Measurements from ENCODE around the gene COQ10B.
"Not testable (repeated sequence)": the region's sequence is repeated elsewhere in the genome, so short reads cannot be mapped to it uniquely, and the experiment has no call there.

The COQ10B gene

DNA sequence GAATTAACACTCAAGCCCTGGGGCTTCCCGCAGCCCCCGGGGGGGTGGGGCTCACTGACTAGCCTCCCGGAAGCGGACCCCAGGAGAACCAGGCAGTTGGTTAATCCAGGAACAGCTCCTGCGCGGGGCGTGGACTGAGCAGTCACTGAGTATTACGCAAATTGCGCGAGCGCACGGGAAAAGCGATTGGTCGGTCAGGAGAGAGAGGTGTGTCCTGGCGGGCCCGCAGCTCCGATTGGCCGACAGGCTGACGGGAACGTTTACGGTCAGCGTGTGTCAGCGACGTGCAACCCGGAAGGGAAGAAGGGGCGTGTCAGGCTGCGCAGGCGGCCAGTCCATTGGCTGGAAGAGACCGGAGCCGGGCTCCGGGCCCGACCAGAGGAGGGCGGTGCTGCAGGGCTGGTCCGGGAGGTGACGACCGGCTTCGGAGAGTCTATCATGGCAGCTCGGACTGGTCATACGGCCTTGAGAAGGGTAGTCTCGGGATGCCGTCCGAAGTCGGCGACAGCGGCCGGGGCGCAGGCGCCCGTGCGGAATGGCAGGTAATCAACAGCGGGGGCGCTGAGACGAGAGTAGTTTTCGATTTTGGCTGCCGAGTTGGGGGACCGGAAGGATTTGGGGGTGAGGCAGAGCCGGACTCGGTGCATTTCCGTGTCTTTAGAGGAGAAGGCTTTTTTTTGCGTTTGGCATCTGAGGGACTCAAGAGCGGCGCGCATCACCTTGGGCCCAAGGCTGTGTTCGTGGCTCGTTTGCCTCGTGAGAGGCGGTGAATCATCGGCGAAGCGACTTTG, at the start of gene COQ10B:
Gene COQ10B, plus strand, starts transcription at position 430 of the 791 bp plus-strand sequence. Its CDS starts 9 bp downstream, at position 439.
- DNase-seq (ENCODE audit: low spot score) = peak; percentile 84

DNA sequence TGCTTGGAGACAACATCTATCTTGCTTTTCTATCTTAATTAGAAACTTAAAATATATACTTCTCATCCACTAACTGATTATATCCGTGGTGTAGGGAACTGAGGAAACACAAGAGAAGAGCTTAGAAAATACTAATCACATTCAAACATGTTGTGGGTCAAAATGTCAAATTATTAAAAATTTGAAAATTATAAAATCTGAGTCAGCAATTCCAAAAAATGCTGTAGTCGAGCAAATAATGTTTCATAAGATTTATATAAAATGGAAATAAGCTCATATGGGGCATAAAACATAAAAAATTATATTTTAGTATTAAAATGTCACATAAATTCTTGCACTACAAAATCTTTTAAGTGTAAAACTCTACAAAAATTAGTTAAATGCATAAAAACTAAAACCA, 47.8 kb upstream of the COQ10B start:
- no peak for DNase-seq (ENCODE audit: low spot score)

DNA sequence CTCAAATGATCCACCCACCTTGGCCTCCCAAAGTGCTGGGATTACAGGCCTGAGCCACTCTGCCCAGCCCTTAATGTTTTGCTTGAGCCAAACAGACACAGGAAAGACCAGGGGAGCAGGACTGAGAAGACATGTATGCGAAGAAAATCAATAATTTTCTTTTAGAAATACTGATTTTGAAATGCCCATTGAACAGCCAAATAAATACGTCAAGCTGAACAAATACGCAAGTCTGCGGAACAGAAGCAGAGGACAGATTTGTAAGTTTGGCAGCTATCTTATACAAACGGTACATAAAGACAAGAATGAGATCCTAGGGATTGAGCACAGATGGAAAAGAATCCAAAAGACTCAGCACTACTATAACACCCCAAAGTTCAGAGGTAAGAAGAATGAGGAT, 39.3 kb upstream of the COQ10B start:
- no peak for DNase-seq (ENCODE audit: low spot score)

DNA sequence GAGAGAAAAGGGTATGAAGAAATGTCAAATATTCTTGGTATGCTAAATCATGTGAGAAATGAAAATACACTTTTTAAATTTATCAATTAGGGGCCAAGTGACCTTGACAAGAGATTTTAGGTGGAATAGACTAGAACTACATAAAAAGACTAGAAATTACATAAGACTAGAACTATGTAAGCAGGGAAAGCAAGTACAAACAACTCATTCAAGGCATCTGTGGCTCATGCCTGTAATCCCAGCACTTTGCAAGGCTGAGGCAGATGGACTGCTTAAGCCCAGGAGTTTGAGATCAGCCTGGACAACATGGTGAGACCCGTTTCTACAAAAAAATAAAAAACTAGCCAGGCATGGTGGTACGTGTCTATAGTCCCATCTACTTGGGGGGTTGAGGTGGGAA, 38.8 kb upstream of the COQ10B start:
- no peak for DNase-seq (ENCODE audit: low spot score)

DNA sequence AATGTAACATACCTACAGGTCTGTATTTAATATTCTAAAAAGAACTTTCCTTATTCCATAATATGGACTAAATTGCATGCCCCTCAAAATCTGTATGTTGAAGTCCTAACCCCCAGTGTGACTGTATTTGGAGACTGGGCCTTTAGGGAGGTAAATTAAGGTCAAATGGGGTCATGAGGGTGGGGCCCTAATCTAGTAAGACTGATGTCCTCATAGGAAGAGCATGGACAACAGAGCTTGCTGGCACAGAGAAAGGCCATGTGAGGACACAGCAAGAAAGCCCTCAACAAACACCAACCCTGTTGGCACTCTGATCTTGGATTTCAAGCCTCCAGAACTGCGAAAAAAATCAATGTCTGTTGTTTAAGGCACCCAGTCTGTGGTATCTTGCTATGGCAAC, 37.1 kb upstream of the COQ10B start:
- DNase-seq (ENCODE audit: low spot score) = no peak

DNA sequence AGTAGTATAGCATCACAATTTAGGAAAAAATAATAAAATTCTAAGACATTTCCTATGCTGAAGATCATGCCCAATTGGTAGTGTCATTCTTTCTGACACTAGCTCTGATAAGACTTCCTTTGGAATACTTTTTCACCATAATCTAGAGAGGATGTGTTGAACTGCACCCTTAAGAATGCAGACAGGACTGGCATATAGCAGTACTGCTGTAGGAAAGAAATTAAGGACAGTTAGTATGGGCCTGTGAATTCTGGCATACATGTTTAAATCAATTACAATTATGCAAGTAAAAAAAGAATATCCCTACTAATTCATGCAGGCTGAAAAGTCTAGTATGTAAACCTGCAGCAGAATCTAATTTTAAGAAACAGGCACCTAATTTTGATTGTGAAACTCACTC, 33.9 kb upstream of the COQ10B start:
- no peak for DNase-seq (ENCODE audit: low spot score)

DNA sequence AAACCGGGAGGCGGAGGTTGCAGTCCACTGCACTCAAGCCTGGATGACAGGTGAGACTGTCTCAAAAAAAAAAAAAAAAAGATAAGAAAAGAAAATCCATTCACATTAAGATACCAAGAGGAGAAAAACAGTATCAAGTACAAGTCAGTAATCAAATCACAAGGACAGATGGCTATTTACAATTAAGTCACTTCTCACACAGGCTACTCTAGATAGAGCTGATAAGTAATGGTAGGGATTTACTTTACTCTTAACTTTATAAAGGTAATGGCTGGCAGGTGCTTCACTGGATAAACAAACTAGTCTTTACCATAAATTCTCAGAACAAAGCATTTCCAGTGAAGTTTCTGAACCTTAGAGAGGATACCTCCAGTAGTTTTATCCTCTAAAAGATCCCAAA, 30.0 kb upstream of the COQ10B start:
- DNase-seq (ENCODE audit: low spot score) = no peak

DNA sequence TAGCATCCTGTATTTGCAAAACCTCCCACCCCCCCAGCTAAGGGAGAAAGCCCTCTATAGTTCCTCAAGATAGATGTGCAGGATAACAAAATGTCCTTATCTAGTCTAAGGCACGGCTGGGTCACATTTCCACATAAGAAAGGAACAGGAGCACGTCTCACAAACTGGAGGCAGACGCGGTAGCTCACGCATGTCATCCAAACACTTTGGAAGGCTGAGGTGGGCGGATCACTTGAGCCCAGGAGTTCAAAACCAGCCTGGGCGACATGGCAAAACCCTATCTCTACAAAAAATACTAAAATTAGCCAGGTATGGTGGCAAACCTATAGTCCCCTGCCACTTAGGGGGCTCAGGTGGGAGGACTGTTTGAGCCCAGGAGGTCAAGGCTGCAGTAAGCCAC, 27.8 kb upstream of the COQ10B start:
- no peak for DNase-seq (ENCODE audit: low spot score)

DNA sequence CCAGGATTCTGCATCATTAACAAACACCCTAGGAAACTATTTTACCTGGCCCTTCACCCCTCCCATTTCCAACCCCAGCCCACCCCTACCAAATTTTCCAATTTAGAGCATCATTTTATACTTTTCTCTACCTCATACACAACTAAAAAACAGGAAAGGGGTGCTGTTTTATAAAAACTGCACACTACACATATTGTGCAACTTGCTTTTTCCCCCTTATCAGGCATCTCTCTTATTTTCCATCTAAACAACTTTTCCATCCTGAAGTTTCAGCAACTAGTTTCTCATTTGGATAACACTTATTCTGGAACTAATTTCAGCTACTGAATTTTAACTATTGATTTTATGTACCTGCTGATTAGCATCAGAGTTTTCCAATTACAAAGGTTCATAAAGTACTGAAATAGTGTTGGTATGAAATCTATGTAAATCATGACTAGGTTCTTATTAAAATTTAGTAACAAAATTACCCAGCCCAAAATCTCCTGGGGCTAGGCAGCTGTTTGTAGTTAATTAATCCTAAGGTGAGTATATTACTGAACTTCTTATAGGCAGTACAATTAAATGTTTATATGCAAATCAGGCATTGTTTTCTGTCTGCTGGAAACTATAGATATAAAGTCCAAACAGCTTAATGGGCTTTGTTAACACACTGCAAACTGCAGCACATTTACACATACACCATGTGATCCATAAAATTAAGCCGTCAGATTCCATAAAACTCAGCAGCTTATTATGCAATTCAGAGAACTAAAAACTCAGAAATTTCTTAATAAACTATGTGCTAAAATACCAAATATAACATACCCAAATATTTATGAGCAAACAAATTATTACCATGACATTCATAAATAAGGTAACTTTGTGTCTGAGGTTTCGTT, 26.4 kb upstream of the COQ10B start:
- DNase-seq (ENCODE audit: low spot score) = no peak

DNA sequence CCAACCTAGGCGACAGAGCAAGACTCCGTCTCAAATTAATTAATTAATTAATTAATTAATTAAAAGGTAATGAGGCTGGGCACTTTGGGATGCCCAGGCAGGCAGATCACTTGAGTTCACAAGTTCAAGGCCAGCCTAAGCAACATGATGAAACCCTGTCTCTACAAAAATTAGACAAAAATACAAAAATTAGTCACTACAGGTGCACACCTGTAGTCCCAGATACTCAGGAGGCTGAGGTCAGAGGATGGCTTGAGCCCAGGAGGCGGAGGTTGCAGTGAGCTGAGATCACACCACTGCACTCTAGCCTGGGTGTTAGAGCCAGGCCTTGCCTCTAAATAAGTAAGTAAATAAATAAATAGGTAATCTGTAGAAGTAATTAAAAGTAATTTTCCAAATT, 25.4 kb upstream of the COQ10B start:
- DNase-seq (ENCODE audit: low spot score) = no peak

DNA sequence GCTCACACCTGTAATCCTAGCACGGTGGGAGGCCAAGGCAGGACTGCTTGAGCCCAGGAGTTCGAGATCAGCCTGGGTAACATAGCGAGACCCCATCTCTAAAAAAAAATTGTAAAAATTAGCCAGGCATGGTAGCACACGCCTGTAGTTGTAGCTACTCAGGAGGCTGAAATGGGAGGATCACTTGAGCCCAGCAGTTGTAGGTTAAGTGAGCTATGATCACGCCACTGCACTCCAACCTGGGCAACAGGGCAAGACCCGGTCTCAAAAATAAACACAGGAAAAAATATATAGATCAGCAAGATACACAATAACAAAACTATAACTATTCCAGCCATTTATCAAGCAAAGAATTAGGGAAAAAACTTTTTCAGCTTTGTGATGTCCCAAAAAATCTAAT, 21.5 kb upstream of the COQ10B start:
- DNase-seq (ENCODE audit: low spot score) = no peak

DNA sequence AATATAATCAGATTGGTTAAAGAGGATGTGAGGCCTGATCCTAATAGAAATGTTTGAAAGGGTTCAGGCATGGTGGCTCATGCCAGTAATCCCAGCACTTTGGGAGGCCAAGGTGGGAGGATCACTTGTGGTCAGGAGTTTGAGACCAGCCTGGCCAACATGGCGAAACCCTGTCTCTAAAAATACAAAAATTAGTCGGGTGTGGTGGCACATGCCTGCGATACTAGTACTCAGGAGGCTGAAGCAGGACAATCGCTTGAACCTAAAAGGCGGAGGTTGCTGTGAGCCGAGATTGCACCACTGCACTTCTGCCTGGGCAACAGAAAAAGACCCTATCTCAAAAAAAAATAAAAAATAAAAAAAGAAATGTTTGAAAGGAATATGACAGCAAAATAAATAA, 20.8 kb upstream of the COQ10B start:
- not testable (repeated sequence) for DNase-seq (ENCODE audit: low spot score)

DNA sequence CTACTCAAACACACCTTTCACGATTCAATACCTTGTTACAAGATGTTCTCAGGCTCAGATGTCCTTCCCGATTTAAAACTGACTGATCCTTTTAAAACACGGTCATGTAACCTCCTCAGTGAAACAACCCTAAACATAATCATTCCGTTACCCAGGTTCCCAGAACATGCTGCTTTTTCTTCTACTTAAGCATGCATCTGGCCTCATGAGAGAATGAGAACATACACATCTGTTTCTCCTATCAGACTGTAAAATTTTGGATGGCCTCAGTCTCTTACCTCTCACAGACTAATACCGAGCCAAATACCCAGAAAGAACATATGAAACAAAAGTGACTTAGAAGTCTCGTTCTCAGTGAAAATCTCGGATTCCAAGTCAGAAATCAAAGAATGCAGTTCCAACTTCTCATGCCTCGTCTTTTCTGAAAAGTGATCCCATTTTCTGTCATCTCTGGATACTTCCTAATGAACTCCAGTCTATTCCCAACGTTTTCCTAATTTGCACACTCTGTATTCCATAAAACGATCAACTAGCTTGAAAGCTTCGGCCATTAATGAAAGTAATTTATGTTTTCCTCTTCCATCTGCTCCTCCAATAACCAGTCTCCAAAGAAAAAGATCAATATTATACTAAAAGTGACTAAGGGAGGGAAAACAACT, 19.4 kb upstream of the COQ10B start:
- no peak for DNase-seq (ENCODE audit: low spot score)

DNA sequence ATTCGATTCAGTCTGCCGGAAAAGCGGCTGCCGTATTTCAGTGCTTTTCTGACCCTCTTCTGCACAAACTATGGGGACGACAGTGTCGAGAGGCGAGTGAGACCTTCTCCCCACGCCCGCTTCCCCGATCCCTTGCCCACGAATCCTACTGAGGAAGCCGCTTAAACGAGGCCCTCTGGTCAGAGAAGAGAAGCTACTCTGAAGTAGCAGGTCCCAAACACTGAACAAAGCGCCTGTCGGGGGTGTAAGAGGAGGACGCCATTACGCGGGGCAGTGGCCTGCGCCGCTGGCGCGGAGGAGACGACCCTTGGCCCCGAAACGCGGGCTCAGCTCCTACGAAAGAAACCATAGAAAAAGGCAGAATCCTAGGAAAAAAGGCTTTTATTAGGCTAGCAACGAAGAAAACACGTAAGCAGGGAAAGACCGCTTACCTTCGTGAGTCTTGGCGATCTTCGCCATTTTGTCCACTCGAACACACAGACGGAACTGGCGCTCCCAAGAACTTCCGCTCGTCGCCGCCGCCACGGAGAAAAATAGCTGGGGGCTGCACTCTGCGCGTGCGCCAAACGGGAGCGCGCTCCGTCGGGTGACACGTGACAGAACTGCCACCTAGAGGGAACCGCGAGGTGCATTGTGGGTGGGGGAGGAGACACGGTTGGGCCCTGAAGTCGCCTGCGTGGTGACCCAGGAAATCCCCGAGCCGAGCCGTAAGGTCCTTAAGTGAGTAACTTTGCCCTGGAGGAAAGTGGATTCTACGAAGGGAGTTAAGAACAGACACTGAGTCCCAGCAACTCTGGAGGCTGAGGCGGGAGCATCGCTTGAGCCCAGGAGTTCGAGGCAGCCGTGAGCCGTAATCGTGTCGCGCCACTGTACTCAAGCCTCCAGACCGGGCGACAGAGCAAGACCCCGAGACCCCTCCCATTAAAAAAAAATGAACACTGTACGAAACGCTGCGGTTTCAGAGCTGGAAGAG, 18.5 kb upstream of the COQ10B start, which contains the start of gene SF3B1:
Gene SF3B1, minus strand, starts transcription at position 488 of the 973 bp plus-strand sequence. Its CDS starts 29 bp downstream, at position 459.
- peak; percentile 91 for DNase-seq (ENCODE audit: low spot score)

DNA sequence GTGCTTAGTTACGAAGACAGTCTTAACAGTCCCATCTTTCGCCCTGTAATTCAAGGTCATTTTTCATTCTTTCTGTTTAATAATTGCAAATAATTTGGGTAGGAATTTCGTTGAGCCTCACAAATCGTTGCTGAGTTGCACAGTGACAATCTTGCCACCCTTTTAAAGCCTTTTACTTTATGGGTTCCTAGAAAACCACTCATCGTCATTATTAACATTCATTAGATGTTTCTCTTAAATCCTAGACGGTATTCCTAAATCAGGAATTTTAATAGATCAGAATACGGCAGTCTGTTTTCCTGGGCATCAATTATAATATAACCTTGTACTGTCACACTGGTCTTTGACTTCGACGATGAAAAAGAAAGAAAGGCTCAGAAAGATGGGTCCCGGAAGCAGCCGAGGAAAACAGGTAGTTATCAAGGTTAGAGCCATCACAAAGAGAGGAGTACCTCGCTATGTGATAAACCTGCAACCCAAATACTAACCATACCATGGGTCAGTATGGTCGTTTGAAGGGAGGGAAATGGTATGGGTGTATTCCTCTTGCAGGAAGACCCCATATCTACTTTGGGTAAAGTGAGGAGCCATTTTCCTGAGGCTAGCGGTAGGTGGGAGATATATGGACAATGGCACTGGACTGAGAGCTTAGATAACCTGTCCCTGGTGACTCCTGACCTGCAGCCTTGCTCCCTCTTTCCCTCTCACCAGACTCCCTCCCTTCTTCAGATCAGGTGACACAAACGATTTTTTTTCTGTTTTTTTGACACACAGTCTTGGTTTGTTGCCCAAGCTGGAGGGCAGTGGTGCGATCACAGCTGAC, 17.5 kb upstream of the COQ10B start:
- no peak for DNase-seq (ENCODE audit: low spot score)

DNA sequence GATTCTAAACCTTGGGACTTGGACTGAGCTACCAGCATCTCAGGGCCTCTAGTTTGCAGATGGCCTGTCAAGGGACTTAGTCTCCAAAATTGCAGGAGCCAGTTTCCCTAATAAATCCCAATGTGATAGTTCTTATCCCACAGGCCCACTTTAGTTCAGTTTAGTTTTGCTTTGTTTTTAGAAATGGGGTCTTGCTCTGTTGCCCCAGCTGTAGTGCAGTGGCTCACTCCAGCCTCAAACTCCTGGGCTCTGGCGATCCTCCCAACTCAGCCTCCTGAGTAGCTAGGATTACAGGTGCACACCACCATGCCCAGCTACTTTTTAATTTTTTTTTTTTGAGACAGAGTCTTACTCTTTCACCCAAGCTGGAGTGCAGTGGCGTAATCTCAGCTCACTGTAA, 16.0 kb upstream of the COQ10B start:
- no peak for DNase-seq (ENCODE audit: low spot score)

DNA sequence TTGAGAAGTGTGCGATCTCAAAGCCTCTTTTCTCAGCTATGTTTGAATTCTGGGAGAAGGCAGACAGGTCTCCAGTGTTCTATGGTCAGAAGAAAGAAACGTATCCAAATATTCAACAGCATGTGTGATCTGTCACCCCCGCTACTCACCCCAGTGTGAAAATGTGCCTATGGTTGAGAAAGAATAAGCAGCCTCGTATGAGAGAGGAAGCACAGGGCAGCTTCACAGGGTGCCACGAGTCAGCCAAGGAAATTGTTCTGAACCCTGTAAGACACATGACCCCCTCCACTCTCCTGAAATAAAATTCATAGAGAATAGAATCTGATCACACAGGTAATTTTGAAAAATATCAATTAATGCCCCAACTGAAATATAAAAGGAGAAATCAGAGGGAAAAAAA, 10.5 kb upstream of the COQ10B start:
- DNase-seq (ENCODE audit: low spot score) = no peak

DNA sequence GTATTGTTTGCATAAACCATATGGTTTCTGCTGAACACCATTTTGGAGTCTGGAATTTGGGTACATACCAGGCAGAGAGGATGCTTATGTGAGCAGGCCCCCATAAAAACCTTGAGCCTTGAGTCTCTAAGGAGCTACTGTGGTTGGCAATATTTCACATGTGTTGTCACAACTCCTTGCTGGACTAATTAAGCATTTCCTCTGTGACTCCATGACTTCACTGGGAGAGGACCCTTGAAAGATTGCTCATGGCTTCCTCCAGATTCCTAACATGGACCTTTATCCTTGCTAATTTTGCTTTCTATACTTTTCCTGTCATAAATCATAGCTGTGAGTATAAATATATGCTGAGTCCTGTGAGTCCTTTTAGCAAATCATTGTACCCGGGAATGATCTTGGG, 7.6 kb upstream of the COQ10B start:
- DNase-seq (ENCODE audit: low spot score) = no peak

DNA sequence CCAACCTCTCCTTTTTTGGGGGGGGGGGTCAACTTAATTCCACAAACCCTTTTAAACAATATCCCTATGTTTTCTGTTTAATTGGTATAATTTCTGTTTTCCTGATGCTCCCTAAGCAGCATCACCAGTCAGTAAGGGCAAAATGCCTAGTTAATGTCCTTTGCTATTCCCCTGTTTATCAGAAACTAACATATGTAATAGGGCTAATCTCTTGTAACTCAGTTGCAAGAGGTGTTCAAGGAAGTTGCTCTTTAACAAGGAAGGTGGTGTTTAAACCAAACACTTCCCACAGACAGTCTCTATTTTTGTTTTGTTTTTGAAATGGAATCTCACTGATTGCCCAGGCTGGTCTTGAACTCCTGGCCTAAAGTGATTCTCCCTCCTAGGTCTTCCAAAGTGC, 6.5 kb upstream of the COQ10B start:
- DNase-seq (ENCODE audit: low spot score) = no peak

DNA sequence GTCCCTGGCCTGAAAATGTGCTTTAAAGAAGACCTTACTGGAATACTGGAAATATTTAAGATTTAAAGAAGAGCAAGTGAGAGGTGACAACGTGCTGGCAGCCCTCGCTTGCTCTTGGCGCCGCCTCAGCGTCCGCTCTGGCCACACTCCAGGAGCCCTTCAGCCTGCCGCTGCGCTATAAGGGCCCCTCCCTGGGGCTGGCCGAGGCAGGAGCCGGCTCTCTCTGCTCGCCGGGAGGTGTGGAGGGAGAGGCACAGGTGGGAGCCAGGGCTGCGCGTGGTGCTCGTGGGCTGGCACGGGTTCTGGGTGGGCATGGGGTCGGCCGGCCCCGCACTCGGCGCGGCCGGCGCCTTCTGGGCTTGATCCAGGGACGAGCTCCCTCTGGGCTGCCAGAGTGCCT, 2.9 kb upstream of the COQ10B start:
- no peak for DNase-seq (ENCODE audit: low spot score)

DNA sequence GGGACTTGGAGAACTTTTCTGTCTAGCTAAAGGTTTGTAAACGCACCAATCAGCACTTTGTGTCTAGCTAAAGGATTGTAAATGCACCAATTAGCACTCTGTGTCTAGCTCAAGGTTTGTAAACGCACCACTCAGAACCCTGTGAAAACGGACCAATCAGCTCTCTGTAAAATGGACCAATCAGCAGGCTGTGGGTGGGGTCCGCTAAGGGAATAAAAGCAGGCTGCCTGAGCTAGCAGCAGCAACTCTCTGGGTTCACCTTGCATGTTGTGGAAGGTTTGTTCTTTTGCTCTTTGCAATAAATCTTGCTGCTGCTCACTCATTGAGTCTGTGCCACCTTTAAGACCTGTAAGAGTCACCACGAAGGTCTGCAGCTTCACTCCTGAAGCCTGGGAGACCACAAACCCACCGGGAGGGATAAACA, 2.4 kb upstream of the COQ10B start:
- not testable (repeated sequence) for DNase-seq (ENCODE audit: low spot score)
